NCI-H345 treated with DMSO at 0.1 percent for 48 hours (cell line): Measurements from ENCODE around the gene NARS2.
"Not testable (repeated sequence)": the region's sequence is repeated elsewhere in the genome, so short reads cannot be mapped to it uniquely, and the experiment has no call there.

ENCODE experiments used
- DNase-seq: peaks from one replicate; lab custom pipeline; 2025; ENCODE audit not compliant: unreplicated experiment; lab: John Stamatoyannopoulos, UW

The NARS2 gene

GRCh38 chr11:78493413-78493975 lies 81.2 kb downstream of the NARS2 start:
- no peak for DNase-seq

GRCh38 chr11:78492973-78493372 lies 81.7 kb downstream of the NARS2 start:
- no peak for DNase-seq

DNA sequence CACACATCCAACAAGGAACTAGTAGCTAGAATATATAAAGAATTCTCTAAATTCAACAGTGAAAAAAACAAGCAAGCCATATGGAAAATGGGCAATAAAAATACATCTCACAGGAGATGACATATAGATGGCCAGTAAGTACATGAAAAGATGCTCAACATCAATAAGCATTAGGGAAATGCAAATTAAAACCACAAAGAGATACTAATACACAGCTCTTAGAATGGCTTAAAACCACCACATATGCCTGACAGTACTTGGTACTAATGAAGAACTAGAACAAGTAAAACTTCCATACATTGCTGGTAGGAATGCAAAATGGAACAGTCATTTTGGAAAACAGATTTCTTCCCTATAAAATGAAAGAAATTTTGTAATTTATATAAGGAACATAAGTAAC lies 85.5 kb downstream of the NARS2 start:
- DNase-seq = no peak

DNA sequence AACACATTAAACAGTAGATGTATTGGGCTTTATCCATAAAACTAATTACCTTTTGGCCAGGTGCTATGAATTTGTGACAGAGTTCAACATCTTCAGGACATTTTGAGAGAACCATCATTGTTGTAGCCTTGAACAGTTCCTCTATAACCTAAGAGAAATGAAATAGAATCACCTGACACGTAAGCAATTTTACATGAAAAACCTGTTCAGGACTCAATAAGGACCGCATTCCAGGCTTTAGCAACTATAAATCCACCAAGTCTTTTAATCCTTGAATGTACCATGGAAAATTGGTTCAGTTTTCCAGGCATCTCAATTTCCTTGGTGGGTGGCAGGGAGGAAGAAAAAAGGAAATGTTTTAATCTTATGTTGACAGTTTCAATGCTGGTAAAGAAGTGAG lies 96.1 kb downstream of the NARS2 start:
- no peak for DNase-seq

GRCh38 chr11:78476066-78476465 lies 98.6 kb downstream of the NARS2 start:
- no peak for DNase-seq

- no peak for DNase-seq
Observed at GRCh38 chr11:78474451-78474850, 100.2 kb downstream of the NARS2 start.

DNA sequence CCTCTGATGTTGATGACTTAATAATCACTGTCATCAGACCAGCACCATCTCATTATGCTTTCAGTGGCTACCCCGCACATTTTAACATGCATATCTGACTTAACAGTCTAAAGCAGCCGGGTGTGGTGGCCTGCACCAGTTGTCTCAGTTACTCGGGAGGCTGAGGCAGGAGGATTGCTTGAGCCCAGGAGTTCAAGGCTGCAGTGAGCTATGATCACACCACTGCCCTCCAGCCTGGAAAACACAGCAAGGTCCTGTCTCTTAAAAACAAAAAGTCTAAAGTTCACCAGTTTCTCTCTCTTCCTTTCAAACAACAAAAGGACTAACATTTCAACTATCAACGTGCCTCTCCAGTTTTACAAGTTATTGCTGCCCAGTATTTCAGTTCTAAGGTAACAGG lies 101.8 kb downstream of the NARS2 start:
- no peak for DNase-seq

GRCh38 chr11:78472382-78472781 lies 102.3 kb downstream of the NARS2 start:
- no peak for DNase-seq

GRCh38 chr11:78470861-78471442 lies 103.7 kb downstream of the NARS2 start:
- no peak for DNase-seq

- no peak for DNase-seq
Observed at GRCh38 chr11:78469896-78470295, 104.8 kb downstream of the NARS2 start.

DNA sequence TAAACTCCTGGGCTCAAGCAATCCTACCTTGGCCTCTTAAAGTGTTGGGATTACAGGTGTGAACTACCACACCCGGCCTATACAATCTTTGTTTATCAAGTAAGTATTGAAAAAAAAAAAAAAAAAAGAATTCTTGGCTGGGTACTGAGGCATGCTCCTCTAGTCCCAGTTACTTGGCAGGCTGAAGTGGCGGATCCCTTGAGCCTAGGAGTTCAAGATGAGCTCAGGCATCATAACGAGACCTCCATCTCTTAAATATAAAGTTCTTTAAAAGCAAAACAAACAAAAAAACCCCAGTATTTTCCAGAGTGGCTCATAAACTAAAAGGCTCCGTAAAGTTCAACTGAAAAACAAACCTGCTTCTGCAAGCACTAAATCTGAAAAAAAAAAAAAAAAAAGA lies 106.7 kb downstream of the NARS2 start:
- no peak for DNase-seq

DNA sequence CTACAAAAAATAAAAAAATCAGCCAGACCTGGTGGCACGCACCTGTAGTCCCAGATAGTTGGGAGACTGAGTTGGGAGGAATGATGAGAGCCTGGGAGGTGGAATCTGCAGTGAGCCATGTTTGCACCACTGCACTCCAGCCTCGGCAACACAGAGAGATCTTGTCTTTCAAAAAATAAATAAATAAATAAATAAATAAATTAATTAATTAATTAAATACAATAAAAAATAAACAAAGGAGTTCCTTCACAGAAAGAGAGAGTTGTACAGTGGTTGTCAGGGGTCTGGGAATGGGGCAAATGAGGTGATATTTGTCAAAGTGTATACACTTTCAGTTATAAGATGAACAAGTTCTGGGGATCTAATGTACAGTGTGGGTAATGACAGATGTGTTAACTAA lies 107.3 kb downstream of the NARS2 start:
- DNase-seq = no peak

DNA sequence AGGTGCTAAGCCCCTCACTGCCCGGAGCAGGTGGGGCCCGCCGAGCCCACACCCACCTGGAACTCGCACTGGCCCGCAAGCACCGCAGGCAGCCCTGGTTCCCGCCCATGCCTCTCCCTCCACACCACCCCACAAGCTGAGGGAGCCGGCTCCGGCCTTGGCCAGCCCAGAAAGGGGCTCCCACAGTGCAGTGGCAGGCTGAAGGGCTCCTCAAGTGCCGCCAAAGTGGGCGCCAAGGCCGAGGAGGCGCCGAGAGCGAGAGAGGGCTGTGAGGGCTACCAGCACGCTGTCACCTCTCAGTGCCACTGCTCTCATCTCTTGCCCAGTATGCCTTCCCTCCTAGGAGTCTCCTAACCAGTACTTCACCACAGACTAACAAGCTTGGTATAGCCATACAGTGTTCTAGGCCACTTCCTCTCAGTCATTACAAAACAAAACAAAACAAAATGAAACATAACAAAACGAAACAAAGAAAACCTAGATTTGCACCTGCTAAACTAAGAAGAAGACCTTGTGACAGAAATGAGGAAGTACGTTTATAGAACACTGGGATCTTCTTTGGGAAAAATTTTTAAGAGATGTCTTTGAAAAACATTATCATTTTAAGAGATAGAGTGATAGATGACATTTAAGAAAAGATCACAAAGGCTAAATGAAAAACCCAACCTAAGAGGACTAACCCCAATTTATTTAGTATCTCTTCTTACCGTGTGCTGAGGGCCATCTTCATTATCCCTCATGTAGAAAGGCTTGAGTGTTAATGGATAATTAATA lies 109.3 kb downstream of the NARS2 start:
- no peak for DNase-seq

DNA sequence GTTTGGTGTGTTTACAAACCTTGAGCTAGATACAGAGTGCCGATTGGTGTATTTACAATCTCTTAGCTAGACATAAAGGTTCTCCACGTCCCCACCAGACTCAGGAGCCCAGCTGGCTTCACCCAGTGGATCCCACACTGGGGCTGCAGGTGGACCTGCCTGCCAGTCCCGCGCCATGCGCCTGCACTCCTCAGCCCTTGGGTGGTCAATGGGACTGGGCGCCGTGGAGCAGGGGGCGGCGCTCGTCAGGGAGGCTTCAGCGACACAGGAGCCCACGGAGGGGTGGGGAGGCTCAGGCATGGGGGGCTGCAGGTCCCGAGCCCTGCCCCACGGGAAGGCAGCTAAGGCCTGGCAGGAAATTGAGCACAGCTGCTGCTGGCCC lies 109.9 kb downstream of the NARS2 start:
- DNase-seq = not testable (repeated sequence)

DNA sequence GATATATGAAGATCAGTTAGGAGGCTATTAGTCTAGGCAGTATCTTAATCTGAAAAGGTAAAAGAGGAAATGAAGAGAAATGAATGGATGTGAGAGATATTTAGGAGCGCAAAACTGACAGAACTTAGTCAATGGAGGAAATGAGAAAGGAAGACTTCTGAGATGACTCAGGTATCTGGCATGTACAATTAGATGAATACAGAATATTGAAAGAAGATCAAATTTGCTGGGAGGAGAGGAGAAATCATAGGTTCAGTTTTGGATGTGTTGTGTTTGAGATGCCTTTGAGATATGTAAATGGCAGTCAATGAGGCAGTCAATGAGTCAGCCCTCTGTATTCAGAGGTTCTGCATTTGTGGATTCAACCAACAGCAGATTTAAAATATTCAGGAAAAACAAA lies 114.2 kb downstream of the NARS2 start:
- DNase-seq = no peak

DNA sequence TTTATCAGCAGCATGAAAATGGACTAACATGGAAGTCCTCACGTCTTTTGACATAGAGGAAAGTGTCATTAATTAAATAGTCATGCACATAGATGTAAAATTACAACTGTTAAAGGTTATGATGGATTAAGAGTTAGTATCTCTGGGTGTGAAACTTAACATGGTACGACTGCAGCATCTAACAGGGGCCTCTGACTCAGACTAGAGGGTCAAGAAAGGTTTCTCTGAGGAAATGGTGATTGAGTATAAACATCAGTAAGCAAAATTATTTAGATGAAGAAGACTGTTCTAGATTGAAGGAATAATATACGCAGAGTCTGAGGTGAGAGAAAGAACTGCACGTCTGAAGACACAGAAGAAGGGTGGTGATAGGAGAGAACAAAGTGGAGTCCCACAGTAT lies 114.9 kb downstream of the NARS2 start:
- DNase-seq = no peak

GRCh38 chr11:78457448-78457847 lies 117.2 kb downstream of the NARS2 start:
- no peak for DNase-seq

DNA sequence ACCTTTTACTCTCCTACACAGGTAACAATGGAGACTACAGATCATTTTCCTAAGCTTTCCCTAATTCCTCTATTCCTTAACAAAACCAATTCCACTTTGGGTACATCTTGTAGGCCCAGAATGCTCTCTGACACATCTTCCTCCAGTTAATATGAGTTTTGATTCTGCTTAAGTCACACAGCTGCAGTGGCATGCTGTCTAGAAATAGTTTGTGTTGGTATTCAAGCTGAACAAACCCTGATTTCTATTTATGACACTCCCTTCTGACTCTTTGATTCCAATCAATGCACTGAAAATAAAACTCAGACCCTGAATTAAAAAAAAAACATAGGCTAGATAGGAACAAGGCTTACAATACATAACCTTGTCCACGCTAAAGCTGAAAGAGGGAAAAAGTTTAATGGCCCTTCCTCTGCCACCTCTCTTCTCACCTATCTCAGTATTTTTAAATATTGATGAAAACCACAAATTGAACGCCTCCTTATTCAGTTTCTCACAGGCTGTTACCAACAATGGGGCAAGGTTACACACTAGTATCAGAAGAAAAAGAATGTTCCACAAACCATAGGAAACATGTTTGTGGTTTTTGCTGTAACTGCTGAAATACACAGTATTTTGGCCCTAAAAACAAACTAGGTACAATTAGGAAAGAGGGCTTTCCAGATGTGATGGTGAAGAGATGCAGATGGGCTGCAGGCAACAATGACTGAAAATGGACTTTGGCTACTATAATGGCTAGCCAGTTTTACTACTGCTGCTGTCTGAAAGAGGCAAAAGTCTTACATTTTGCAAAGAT lies 121.3 kb downstream of the NARS2 start:
- no peak for DNase-seq

GRCh38 chr11:78451371-78452150 lies 123.1 kb downstream of the NARS2 start:
- no peak for DNase-seq

- no peak for DNase-seq
Observed at GRCh38 chr11:78450866-78451265, 123.8 kb downstream of the NARS2 start.

- no peak for DNase-seq
Observed at GRCh38 chr11:78449866-78450265, 124.8 kb downstream of the NARS2 start.
